ENCODE data around the gene CHPF2.

Gene CHPF2

GRCh38 chr7:151228024-151228866 lies 4.0 kb upstream of the CHPF2 start:
- Histone ChIP-seq H3K9ac (ENCODE audit: low read length) (no peak overlapping the region), H3K27me3 (ENCODE audit: control insufficient read depth, insufficient read depth, low read length) (no peaks in the 10 kb centered on the region), H3K4me1 (ENCODE audit: control insufficient read depth, insufficient read depth, low read length) (peaks cover 12% of the 10 kb centered on the region), H3K4me3 (ENCODE audit: low read length) (peak overlapping the region; percentile 76), H3K27ac (ENCODE audit: low read depth, low read length) (peak overlapping the region; percentile 76), H3K36me3 (ENCODE audit: control insufficient read depth, insufficient read depth, low read length) (peaks cover 13% of the 10 kb centered on the region)

- peaks cover 6% of the 10 kb centered on the region for H3K36me3 ChIP-seq (ENCODE audit: control insufficient read depth, insufficient read depth, low read length)
Observed at GRCh38 chr7:151229249-151229648, 3.0 kb upstream of the CHPF2 start.

GRCh38 chr7:151231080-151231479 lies 1.2 kb upstream of the CHPF2 start:
- no peak overlapping the region for H3K27ac ChIP-seq (ENCODE audit: low read depth, low read length)

More at GRCh38 chr7:151229249-151229648, 3.0 kb upstream of the CHPF2 start:
- Histone ChIP-seq H3K27me3 (ENCODE audit: control insufficient read depth, insufficient read depth, low read length) (no peaks in the 10 kb centered on the region), H3K4me3 (ENCODE audit: low read length) (no peak overlapping the region), H3K4me1 (ENCODE audit: control insufficient read depth, insufficient read depth, low read length) (peaks cover 17% of the 10 kb centered on the region), H3K9ac (ENCODE audit: low read length) (no peak overlapping the region), H3K27ac (ENCODE audit: low read depth, low read length) (no peak overlapping the region)

GRCh38 chr7:151232917-151233701 lies 826 bp downstream of the CHPF2 start:
- H3K4me3 ChIP-seq (ENCODE audit: low read length) = peak overlapping the region; percentile 79
- no peaks in the 10 kb centered on the region for H3K27me3 ChIP-seq (ENCODE audit: control insufficient read depth, insufficient read depth, low read length)
- peaks cover 10% of the 10 kb centered on the region for H3K4me1 ChIP-seq (ENCODE audit: control insufficient read depth, insufficient read depth, low read length)
- H3K9ac ChIP-seq (ENCODE audit: low read length) = peak overlapping the region; percentile 57
- peaks cover 20% of the 10 kb centered on the region for H3K36me3 ChIP-seq (ENCODE audit: control insufficient read depth, insufficient read depth, low read length)
- H3K27ac ChIP-seq (ENCODE audit: low read depth, low read length) = peak overlapping the region; percentile 38

More at GRCh38 chr7:151231080-151231479, 1.2 kb upstream of the CHPF2 start:
- Histone ChIP-seq H3K4me3 (ENCODE audit: low read length) (no peak overlapping the region), H3K27me3 (ENCODE audit: control insufficient read depth, insufficient read depth, low read length) (no peaks in the 10 kb centered on the region), H3K4me1 (ENCODE audit: control insufficient read depth, insufficient read depth, low read length) (peaks cover 13% of the 10 kb centered on the region), H3K36me3 (ENCODE audit: control insufficient read depth, insufficient read depth, low read length) (peaks cover 4% of the 10 kb centered on the region), H3K9ac (ENCODE audit: low read length) (no peak overlapping the region)

- no peaks in the 10 kb centered on the region for H3K27me3 ChIP-seq (ENCODE audit: control insufficient read depth, insufficient read depth, low read length)
- H3K27ac ChIP-seq (ENCODE audit: low read depth, low read length) = no peak overlapping the region
- H3K9ac ChIP-seq (ENCODE audit: low read length) = no peak overlapping the region
- peak overlapping the region; percentile 79 for H3K4me3 ChIP-seq (ENCODE audit: low read length)
- peaks cover 20% of the 10 kb centered on the region for H3K36me3 ChIP-seq (ENCODE audit: control insufficient read depth, insufficient read depth, low read length)
- peaks cover 10% of the 10 kb centered on the region for H3K4me1 ChIP-seq (ENCODE audit: control insufficient read depth, insufficient read depth, low read length)
Observed at GRCh38 chr7:151233804-151234203, 1.5 kb downstream of the CHPF2 start.

- no peak overlapping the region for H3K27ac ChIP-seq (ENCODE audit: low read depth, low read length)
- no peak overlapping the region for H3K4me3 ChIP-seq (ENCODE audit: low read length)
Observed at GRCh38 chr7:151235091-151235787, 3.0 kb downstream of the CHPF2 start.

GRCh38 chr7:151236406-151236805 lies 4.1 kb downstream of the CHPF2 start:
- H3K4me1 ChIP-seq (ENCODE audit: control insufficient read depth, insufficient read depth, low read length) = peaks cover 10% of the 10 kb centered on the region
- H3K27ac ChIP-seq (ENCODE audit: low read depth, low read length) = no peak overlapping the region
- peaks cover 28% of the 10 kb centered on the region for H3K36me3 ChIP-seq (ENCODE audit: control insufficient read depth, insufficient read depth, low read length)
- no peak overlapping the region for H3K9ac ChIP-seq (ENCODE audit: low read length)
- H3K27me3 ChIP-seq (ENCODE audit: control insufficient read depth, insufficient read depth, low read length) = no peaks in the 10 kb centered on the region
- H3K4me3 ChIP-seq (ENCODE audit: low read length) = no peak overlapping the region

More at GRCh38 chr7:151235091-151235787, 3.0 kb downstream of the CHPF2 start:
- Histone ChIP-seq H3K27me3 (ENCODE audit: control insufficient read depth, insufficient read depth, low read length) (no peaks in the 10 kb centered on the region), H3K9ac (ENCODE audit: low read length) (no peak overlapping the region), H3K4me1 (ENCODE audit: control insufficient read depth, insufficient read depth, low read length) (peaks cover 10% of the 10 kb centered on the region), H3K36me3 (ENCODE audit: control insufficient read depth, insufficient read depth, low read length) (peaks cover 28% of the 10 kb centered on the region)

- Histone ChIP-seq H3K27ac (ENCODE audit: low read depth, low read length) (no peak overlapping the region), H3K4me1 (ENCODE audit: control insufficient read depth, insufficient read depth, low read length) (peaks cover 7% of the 10 kb centered on the region), H3K9ac (ENCODE audit: low read length) (no peak overlapping the region), H3K4me3 (ENCODE audit: low read length) (no peak overlapping the region), H3K36me3 (ENCODE audit: control insufficient read depth, insufficient read depth, low read length) (peaks cover 28% of the 10 kb centered on the region), H3K27me3 (ENCODE audit: control insufficient read depth, insufficient read depth, low read length) (no peaks in the 10 kb centered on the region)
Observed at GRCh38 chr7:151237244-151238189, 5.2 kb downstream of the CHPF2 start.

GRCh38 chr7:151238190-151238810 lies 6.0 kb downstream of the CHPF2 start:
- Histone ChIP-seq H3K36me3 (ENCODE audit: control insufficient read depth, insufficient read depth, low read length) (peaks cover 28% of the 10 kb centered on the region), H3K4me3 (ENCODE audit: low read length) (no peak overlapping the region), H3K27me3 (ENCODE audit: control insufficient read depth, insufficient read depth, low read length) (no peaks in the 10 kb centered on the region), H3K9ac (ENCODE audit: low read length) (no peak overlapping the region), H3K27ac (ENCODE audit: low read depth, low read length) (no peak overlapping the region), H3K4me1 (ENCODE audit: control insufficient read depth, insufficient read depth, low read length) (peaks cover 5% of the 10 kb centered on the region)

GRCh38 chr7:151238924-151239836 lies 6.9 kb downstream of the CHPF2 start:
- no peak overlapping the region for H3K27ac ChIP-seq (ENCODE audit: low read depth, low read length)
- no peak overlapping the region for H3K9ac ChIP-seq (ENCODE audit: low read length)
- H3K36me3 ChIP-seq (ENCODE audit: control insufficient read depth, insufficient read depth, low read length) = peaks cover 28% of the 10 kb centered on the region
- H3K4me1 ChIP-seq (ENCODE audit: control insufficient read depth, insufficient read depth, low read length) = peaks cover 5% of the 10 kb centered on the region
- no peak overlapping the region for H3K4me3 ChIP-seq (ENCODE audit: low read length)
- peaks cover 3% of the 10 kb centered on the region for H3K27me3 ChIP-seq (ENCODE audit: control insufficient read depth, insufficient read depth, low read length)

All from rectal smooth muscle tissue (tissue), 1 donor.